SK-MEL-5 (cell line): ENCODE measurements around the gene HEATR5A. TPM values are rescaled to one million over a fixed set of nuclear protein-coding genes. Genes with fewer than 3 reads are reported as not detected.
"Not testable (repeated sequence)": the region's sequence is repeated elsewhere in the genome, so short reads cannot be mapped to it uniquely, and the experiment has no call there.

Experiments
- DNase-seq: peaks from one replicate; pipeline ENCODE4 v3.0.0-alpha.2; 2016; ENCODE audit warnings: low read depth, low spot score
- in situ Hi-C: cut with HindIII; loops from 2 replicates; pipeline ENCODE4 v1.10.0; 2016; ENCODE audit warnings: low sequenced_read_pairs, high pct_unique_total_duplicates, low pct_unique_long_range_greater_than_20kb
- total RNA-seq: library from RNA; depleted of rRNA; stranded (reverse); fragments of >200 nt; shearing (Covaris generic); gene quantifications from 2 replicates; pipeline ENCODE4 v1.2.3, GENCODE V29; 2014

Gene HEATR5A
- total RNA-seq, 1 experiment from 2014 or later: 41.7 TPM

DNA sequence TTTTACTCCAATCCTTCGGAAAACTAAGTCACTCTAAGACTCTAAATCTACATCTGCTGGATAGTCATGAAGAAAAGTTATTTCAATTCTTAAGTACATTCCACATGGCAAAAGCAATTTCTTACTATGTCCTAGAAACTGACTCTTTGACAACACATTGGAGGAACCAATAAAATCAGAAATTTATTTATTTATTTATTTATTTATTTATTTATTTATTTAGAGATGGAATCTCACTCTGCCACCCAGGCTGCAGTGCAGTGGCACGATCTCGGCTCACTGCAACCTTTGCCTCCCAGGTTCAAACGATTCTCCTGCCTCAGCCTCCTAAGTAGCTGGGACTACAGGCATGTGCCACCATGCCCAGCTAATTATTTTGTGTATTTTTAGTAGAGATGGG lies 58.6 kb downstream of the HEATR5A start:
- DNase-seq, in situ Hi-C loops: not testable (repeated sequence)

DNA sequence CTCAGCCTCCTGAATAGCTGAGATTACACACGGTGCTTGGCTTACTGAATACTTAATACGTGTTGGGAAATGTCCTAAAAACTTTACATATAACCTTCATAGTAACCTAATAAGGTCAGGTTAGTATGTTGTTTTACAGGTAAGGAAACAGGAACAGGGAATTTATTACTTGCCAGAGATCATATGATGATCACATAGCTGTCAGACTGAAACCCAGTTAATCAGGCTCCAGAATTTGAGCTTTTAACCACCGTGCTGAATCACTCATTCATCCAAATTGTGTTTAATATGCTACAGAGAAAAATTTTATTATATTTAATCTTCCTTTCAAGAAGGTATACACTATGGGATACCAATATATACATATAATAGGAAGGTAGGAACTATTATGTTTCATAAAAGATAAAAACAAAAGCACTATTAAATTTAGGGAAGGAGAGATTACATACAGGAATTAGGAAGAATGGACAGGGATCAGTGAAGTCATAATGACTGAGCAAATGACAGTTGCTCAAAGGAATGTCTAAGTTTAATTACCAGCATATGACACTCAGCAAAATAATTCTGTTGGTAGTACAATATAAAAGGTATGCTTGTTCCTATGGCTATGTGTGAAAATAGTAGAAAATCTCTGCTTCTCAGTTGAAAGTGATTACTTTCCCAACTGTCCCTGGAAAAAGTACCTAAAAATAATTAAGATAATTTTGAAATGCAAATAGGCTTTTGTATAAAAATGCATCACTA lies 59.3 kb downstream of the HEATR5A start:
- peak; percentile 17 for DNase-seq
- in situ Hi-C loops: no loop called here

DNA sequence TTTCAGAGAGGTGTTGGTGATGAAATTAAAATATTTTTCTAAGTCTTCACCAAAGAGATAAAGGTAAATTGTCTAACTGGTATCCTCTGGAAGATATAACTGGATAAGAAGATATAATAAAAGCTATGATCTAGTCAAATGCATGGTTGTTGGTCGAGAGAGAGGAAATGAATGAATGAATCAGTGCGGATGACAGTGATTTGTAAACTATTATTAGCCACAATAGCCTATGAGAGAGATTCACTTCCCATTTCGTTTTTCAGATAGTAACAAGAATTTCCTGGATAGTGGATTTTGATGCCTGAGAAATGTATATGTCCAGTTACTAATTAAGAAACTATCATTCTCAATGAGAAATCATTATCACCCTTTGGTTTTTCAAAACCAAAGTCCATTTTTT lies 63.1 kb downstream of the HEATR5A start:
- no peak for DNase-seq
- in situ Hi-C loops: no loop called here

DNA sequence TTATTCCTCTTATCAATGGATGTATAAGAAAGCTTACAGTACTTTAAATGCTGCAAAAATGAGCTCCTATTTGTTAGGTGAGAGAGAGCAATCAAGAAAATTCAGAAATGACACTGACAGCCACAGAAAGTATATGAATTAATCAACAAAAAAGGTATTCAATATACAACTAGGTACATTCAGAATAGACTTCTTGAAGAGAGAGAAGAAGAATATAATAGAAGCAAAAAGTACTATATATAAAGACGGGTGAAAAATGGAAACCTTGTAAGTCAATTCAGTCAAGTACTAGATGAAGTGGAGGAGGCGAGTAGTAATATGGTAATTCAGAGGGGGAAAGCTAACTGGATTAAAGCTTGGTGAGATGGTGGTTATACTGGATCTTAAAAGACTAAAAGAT lies 74.3 kb downstream of the HEATR5A start:
- DNase-seq: no peak
- in situ Hi-C loops: no loop called here

DNA sequence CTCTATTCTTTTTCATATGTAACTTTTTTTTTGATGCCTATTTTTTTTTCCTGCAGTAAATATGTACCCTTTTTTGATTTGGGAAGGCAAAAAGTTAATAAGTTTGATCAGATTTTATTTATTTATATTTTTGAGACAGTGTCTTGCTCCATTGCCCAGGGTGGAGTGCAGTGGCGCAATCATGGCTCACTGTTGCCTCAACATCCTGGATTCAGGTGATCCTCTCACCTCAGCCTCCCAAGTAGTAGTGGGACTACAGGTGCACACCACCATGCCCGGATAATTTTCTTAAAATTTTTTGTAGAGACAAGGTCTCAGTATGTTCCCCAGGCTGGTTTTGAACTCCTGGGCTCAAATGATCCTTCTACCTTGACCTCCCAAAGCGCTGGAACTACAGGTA lies 79.1 kb downstream of the HEATR5A start:
- in situ Hi-C loops: no loop called here
- no peak for DNase-seq

DNA sequence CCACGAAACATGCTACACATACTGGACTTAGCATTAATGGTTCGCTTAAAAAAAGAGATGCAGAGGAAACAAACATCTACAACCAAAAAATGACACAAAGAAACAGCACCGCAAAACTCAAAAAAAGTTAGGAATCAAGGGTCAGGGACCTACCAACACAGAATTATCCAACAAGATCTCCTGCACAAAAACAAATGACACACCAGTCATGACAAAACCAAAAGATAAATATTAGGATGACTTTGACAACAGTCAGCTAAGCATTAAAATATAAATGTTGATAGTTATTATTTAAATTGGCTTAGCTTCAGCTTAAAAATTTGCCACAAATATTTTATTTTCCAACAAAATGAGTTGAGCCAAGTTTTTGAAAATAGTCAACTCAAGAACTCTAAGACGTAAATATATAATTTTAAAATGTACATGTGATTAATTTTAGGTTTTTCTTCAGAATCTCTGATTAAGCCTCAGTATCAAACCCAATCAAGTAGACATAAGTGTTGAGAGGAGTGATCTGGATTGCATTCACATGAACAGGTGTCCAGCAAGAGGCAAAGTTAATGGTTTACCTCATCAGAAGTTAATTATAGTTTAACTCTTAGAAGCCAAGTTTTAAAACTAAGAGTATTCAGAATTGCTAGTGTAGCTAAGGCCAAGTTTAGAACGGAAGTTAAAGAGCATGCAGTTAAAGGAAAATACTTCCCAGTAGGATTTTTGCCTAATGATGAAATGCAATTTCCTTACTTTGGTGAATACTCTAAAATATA lies 79.9 kb downstream of the HEATR5A start:
- DNase-seq: no peak
- in situ Hi-C loops: no loop called here

DNA sequence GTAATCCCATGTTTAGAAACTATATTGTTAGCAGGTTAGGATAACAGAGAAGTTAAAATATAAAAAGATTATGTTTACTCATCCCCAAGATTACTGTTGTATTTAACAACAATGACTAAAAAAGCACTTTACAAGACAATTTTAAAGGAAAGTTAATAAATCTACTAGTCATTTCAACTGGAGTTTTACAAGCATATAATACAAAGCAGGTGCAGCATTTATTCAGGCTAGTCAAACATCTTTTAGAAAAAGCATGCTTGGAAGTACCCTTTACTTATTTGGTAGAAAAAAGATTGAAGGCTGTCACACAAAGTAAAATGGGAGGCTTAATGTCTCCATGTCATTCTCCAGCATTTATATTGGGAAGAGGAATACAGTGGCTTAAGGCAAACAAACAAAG lies 80.6 kb downstream of the HEATR5A start:
- DNase-seq: no peak
- in situ Hi-C loops: no loop called here

DNA sequence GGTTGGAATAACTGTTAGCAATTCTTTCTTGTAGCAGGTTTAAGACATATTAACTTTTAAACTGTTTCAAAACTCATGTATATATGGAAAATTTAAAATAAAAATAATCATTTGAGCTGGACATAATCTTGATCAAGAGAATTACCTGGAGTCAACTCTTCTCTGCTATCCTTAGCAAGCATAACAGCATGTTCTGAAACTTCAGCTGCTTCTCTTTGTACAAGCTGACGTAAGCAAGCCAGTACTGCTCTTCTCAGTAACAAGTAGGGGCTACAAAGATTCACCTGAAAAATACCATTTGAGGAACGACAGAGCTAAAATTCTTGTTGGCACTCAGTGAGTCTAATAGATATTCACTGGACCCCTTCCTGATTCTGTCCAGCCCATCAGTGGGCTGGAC lies 83.0 kb downstream of the HEATR5A start:
- DNase-seq: no peak
- in situ Hi-C loops: no loop called here

DNA sequence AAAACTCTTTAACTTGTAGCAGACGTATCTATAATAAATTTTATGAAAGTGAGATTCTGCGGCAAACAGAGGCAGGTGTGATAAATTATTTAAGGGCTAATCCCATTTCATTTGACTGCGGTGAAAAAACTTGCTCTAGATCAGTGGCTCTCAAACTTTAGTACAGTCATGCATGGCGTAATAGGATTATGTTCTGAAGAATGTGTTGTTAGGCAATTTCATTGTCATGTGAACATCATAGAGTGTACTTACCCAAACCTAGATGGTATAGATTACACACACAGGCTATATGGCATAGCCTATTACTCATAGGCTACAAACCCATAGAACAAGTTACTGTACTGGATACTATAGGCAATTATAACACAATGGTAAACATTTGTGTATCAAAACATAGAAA lies 83.7 kb downstream of the HEATR5A start:
- DNase-seq: peak; percentile 18

DNA sequence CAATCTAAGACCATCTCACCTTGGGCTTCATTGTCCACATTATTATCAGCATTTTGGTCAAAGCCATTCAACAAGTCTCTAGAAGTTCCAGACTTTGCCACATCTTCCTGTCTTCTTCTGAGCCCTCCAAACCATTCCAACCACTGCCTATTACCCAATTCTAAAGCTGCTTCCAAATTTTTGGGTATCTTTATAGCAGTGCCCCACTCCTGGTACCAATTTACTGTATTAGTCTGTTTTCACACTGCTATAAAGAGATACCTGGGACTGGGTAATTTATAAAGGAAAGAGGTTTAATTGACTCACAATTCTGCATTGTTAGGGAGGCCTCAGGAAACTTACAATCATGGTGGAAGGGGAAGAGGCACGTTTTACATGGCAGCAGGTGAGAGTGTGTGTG lies 89.0 kb downstream of the HEATR5A start:
- in situ Hi-C loops, DNase-seq: not testable (repeated sequence)

More for the DNA sequence above, 83.7 kb downstream of the HEATR5A start:
- in situ Hi-C loops: no loop called here

DNA sequence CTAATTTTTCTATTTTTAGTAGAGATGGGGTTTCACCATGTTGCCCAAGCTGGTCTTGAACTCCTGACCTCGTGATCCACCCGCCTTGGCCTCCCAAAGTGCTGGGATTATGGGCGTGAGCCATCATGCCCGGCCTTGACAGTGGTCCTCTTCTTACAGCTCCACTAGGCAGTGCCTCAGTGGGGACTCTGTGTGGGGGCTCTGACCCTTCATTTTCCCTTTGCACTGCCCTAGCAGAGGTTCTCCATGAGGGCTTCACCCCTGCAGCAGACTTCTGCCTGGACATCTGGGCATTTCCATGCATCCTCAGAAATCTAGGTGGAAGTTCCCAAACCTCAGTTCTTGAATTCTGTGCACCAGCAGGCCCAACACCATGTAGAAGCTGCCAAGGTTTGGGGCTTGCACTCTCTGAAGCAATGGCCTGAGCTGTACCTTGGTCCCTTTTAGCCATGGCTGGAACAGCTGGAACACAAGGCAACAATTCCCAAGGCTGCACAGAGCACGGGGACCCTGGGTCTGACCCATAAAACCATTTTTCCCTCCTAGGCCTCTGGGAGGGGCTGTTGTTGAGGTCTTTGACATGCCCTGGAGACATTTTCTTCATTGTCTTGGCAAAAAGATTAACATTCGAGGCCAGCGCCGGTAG lies 90.4 kb downstream of the HEATR5A start:
- in situ Hi-C loops: not testable (repeated sequence)

DNA sequence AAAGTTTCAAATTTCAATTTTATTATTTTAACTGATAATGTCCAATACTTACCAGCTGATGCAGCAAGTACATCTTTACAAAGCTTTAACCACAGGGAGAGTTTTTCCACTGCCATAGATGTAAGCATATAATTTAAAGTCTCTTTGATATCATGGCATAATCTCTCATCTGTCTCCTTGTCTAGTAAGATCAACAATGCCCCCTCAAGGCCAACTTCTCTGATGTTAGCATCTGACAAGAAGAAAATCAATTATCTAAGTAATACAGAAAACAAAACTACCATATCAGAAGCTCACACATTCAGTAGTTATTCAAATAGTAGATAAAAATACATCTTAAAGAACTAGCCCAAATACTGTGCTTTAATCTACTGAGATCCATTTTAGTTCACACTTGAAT lies 94.2 kb downstream of the HEATR5A start:
- in situ Hi-C loops: no loop called here
- peak; percentile 35 for DNase-seq

More for the DNA sequence above, 90.4 kb downstream of the HEATR5A start:
- not testable (repeated sequence) for DNase-seq

DNA sequence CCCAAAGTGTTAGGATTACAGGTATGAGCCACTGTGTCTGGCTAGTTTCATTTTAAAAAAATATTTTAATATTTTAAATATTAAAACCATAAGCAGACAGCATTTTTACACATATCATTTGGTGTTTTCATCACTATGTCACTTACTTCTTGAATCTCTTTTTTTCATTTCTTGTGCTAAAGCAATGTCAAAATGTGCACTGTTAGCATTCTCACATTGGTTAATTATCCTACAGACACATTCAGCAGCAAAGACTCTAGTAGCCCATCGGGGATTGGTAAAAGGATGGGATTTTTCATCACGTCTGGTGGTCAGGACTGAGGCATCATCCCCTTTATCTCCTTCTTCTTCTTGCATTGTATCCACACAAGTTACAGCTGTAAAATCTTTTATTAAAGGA lies 96.9 kb downstream of the HEATR5A start:
- no peak for DNase-seq
- in situ Hi-C loops: no loop called here

DNA sequence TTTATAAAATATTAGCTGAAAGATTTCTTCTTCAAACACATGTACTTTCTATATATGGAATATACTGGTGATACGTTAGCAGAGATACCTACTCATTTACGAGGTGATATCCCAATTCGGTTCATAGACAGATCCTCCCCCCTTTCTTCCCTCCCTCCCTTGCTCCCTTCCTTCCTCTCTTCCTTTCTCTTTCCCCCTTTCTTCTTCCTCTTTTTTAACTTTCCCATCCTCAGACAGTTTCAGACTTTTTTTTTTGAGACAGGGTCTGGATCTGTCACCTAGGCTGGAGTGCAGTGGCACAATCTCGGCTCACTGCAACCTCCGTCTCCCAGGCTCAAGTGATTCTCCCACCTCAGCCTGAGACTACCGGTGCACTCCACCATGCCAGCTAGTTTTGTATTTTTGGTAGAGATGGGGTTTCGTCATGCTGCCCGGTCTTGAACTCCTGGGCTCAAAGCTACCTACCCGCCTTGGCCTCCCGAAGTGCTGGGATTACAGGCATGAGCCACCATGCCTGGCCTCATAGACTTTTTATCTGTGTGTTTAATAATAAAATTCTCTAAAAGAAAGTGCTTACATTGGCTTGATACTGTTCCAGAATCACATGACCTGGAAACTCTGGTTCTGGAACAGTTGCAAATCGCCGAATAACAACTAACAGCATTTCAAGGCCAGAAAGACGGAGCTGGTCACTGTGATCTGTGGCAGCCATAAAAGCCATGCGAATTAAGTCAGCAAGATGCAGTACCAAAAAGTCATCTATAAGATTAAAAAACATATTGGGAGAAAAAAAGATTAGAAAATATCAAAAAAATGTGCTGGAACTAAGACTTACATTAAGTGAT lies 99.2 kb downstream of the HEATR5A start:
- DNase-seq: no peak
- in situ Hi-C loops: no loop called here

DNA sequence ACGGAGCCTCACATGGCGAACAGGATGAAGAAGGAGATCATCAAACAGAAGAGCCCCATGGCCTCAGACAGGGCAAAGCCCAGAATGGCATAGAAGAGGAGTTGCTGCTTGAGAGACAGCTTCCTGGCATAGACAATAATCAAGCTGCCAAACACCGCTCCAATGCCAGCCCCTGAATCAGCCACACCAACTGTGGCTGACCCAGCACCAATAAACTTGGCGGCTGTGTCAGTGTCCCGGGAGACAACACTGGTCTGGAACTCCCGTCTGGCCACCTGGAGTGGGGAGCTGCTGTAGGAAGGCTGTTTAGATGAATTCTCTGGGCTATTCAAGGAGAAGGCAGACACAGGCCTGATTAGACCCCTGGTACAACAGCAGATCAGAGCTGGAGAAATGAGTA lies 100.1 kb downstream of the HEATR5A start:
- in situ Hi-C loops: no loop called here
- DNase-seq: no peak

DNA sequence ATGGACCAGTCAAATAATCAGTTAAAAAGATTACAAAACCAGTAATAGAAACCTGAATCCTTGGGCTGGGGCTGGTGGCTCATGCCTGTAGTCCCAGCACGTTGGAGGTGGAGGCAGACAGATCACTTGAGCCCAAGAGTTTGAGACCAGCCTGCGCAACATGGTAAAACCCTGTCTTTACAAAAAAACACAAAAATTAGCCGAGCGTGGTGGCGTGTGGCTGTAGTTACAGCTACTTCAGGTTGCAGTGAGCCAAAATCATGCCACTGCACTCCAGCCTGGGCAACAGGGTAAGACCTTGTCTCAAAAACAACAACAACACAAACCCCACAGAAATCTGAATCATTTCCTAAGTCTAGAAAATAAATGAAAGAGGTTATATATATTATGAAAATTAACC lies 100.6 kb downstream of the HEATR5A start:
- DNase-seq: no peak
- in situ Hi-C loops: no loop called here

DNA sequence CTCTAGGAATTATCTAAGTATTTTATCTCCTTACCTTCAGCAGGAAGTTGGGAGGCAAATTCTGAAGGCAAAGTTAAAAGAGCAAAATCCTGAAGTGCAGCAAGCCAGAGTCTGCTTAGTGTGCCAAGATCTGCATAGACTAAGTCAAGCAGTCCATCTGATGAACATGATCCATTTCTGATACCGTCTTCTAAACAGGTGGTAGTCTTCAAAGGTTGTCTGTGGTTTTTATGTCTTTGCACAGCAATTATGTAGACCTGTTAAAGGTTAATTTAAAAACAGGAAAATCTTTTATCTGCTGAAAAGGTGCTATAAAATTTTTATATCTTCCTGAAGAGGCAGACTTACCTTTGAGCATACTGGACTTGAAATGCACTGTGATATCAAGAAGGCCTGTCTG lies 107.4 kb downstream of the HEATR5A start:
- DNase-seq: no peak
- in situ Hi-C loops: no loop called here

DNA sequence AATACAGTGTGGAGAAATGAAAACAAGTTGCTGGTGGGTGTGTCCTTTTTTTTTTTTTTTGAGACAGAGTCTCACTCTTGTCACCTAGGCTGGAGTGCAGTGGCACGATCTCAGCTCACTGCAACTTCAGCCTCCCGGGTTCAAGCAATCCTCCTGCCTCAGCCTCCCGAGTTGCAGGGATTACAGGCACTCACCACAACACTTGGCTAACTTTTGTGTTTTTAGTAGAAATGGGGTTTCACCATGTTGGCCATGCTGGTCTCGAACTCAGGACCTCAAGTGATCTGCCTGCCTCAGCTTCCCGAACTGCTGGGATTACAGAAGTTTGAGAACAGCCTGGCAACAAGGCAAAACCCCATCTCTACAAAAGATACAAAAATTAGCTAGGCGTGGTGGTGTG lies 108.0 kb downstream of the HEATR5A start:
- in situ Hi-C loops: not testable (repeated sequence)

More for the DNA sequence above, 108.0 kb downstream of the HEATR5A start:
- DNase-seq: not testable (repeated sequence)
